ENCODE data around the gene SPAST.

- TF ChIP-seq POLR2AphosphoS5 (IDR thresholded peaks at IDR 0.05; ENCODE audit: borderline replicate concordance, low read depth, low read length) (no peak), EZH2 (IDR thresholded peaks at IDR 0.05) (no peak), FOXP2 (optimal IDR thresholded peaks at IDR 0.05; ENCODE audit: control extremely low read depth, extremely low read length, insufficient read depth) (no peak)
Measured at GRCh38 chr2:32061973-32062861, 1.1 kb upstream of the SPAST start.

All from SK-N-MC (cell line).